ENCODE measurements around the gene DRG2.

Gene DRG2

GRCh38 chr17:18079543-18079942, 8.2 kb upstream of the DRG2 start:
- DNase-seq, result no peak

DNA sequence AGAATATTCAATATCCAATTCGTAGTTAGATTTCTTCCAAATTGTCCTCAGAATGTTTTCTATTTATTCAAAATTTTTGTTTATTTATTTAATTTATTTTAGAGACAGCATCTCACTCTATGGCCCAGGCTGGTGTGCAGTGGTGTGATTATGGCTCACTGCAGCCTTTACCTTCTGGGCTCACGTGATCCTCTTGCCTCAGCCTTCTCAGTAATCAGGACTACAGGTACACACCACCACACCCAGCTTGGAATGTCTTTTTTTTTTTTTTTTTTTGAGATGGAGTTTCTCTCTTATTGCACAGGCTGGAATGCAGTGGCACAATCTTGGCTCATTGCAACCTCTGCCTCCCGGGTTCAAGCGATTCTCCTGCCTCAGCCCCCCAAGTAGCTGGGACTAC, 3.5 kb upstream of the DRG2 start:
- no peak for DNase-seq

- DNase-seq, result no peak
Observed at GRCh38 chr17:18089613-18090012, 1.9 kb downstream of the DRG2 start.

DNA sequence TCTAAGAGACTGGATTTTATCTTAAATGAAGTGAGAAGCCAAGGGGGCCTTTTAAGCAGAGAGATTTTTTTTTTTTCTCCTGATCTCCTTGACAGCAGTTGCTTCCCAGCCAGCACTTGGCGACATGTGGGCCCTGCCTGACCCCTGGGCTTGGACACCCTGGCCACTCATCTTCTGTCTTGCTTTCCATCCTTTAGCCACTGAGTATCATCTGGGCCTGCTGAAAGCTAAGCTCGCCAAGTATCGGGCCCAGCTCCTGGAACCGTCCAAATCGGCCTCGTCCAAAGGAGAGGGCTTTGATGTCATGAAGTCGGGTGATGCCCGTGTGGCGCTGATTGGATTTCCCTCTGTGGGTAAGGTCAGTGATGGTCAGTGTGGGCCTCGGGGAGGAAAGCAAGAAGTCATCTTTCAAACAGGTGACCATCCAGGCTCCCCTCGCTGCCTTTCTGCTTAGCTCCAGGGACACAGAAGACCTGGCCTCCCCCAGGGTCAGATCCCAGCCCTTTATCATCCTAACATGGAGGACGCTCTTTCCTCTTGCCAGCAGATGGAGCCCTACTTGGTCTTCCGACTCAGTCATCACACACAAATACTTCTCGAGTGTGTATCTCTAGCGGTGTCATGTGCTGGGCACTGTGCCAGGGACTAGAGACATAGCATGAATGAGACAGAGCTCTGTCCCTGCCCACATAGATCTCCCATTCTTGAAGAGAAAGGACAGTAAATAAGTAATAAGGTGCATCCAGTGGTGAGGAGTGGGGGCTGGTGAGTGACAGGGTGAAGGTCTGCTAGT, 6.1 kb downstream of the DRG2 start:
- no peak for DNase-seq

GRCh38 chr17:18094409-18094807, 6.7 kb downstream of the DRG2 start:
- DNase-seq, result no peak

- no peak for DNase-seq
Observed at GRCh38 chr17:18099516-18099915, 11.8 kb downstream of the DRG2 start.

DNA sequence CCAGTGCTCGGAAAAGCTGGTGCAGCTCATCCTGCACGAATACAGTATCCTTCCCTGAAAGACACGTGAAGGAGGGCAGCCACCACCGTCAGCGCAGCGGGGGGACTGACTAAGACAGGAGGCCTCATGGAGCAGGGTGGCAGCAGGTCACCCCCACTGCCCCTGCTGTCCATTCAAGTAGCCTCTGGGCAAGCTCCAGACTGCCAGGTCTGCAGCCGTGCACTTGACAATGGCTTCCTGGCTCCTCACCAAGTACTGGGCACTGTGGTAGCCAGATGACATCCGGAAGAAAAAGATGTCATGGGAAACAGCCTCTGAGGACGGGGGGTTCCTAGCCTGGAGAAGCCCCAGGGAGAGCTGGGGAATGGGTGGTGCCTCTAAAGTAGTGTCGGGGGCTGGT, 12.9 kb downstream of the DRG2 start:
- no peak for DNase-seq

GRCh38 chr17:18101828-18102227, 14.1 kb downstream of the DRG2 start:
- DNase-seq, result no peak

- no peak for DNase-seq
Observed at GRCh38 chr17:18102640-18103039, 14.9 kb downstream of the DRG2 start.

GRCh38 chr17:18105027-18105426, 17.3 kb downstream of the DRG2 start:
- no peak for DNase-seq

GRCh38 chr17:18105595-18105994, 17.8 kb downstream of the DRG2 start:
- no peak for DNase-seq

DNA sequence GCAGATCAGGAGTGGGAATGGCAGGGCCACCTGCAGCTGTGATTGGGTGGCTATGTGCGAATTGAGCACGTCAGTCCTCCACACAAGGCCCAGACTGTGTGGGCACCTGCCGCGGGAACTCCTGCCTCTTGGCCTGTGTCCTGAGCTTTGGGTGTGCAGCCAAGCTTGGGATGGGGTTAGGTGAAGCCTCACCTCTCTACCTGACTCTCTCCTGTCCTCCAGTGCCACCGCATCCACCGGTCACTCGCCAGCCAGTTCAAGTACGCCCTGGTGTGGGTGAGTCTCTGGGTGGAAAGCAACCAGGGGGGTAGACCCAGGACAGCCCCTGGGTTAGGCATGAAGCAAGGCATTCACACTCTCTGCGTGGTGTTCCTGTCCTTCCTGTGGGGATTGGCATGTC, 18.5 kb downstream of the DRG2 start:
- no peak for DNase-seq

- DNase-seq, result no peak
Observed at GRCh38 chr17:18107061-18107790, 19.5 kb downstream of the DRG2 start.

- DNase-seq, result no peak
Observed at GRCh38 chr17:18107971-18108370, 20.2 kb downstream of the DRG2 start.

DNA sequence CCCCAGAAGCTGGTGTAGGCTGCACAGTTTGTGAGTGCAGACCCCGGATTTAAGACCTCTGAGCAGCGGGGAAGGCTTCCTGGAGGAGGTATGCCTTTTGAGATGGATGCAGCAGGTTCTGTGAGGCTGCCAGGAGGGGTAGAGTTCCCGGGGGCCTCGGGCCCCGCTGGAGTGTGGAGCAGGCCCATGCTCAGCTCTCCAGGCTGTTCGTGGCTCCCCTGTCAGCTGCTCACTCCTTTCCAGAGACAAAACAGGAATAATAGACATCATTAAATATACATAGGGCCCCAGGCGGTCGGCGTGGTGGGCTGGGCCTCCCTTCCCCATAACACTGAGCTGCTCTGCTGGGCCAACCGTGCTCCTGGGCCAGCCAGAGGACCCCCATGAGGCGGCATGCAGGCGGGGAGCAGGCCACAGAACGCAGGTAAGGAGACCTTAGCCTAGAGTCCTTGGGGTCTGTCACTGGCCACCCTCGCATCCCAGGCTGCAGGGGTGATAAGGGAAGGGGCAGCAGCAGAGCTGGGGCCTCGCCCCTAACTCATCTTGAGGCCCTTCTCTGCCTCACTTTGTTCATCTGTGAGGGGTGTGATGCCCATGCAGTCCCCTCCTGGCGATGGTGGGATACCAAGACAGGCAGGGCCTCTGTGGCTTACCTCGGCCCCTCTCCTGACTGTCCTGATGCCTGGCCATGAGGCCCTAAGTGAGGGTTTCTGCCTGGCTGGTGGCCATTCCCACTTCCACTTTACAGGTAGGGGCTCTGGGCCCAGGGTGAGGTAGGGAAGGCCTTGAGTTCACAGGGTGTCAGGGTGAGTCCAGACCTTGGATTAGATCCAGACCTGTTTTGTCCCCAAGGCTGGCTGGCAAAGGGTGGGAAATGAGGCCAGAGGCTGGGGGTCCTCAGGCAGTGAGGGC, 20.9 kb downstream of the DRG2 start, which contains the start of gene MYO15A:
Gene MYO15A, plus strand, starts transcription at position 356 of the 912 bp plus-strand sequence. CDS start 10,045 bp downstream, outside the sequence.
- DNase-seq, result no peak

- no peak for DNase-seq
Observed at GRCh38 chr17:18109935-18110485, 22.3 kb downstream of the DRG2 start.

- DNase-seq, result no peak
Observed at GRCh38 chr17:18110636-18111145, 22.9 kb downstream of the DRG2 start.

DNA sequence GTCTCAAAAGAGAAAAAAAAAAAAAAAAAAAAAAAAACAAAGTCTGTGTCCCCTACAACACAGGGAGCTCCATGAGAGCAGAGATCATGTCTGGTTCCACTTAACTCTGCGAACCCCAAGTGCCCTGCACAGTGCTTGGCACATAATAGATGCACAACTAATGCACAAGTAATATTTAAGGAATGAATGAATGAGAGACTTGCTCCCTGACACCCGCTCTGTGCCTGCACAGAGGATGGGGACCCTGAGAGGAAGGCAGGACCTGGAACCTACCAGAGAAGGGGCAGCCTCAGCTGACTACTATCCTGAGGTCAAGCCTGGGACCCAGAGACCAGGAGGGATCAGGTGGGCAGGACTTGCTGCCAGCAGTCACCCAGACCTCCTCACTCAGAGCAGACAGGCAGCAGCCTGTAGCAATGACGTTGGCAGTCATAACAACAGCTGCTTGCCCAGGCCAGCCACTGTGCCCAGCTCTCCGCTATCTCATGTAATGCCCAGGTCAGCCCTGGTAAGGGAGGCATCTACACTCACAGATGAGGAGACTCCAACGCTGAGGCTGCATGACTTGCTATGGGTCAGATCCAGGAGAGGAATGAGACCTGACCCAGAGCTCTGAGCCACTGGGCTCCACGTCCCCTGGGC, 23.7 kb downstream of the DRG2 start:
- DNase-seq, result no peak

DNA sequence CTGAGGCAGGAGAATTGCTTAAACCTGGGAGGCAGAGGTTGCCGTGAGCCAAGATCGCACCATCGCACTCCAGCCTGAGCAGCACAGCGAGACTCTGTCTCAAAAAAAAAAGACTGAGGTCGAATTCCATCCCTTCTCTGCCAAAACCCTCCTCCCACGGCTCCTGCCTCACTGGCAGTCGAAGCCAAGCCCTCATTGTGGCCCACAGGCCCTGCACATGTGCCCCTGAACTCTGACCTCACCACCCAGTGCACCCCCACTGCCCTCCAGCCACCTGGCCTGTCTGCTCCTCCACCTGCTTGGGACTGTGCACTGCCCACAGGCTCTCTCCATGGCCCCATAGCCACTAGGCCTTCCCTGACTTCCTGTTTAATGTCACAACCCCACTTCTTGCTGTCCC, 27.8 kb downstream of the DRG2 start:
- no peak for DNase-seq

DNA sequence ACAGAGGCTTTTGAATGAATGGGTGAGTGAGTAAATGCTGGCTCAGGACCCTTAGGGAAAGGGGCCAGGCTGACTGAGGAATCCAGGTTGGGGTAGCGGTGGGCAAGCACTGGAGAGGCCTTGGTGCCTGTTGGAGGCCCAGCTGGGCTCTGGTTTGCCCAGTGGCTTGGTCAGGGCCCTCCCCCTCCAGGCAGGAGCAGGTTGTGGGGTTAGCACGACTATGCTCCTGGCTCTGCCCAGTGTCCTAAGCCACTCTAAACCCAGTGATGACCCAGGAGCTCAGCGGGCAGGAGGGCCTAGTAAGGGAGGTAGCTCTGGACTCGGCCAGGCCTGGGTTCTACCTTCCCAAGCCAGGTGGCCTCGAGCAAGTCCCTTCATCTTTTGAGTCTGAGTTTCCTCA, 28.3 kb downstream of the DRG2 start:
- no peak for DNase-seq

DNA sequence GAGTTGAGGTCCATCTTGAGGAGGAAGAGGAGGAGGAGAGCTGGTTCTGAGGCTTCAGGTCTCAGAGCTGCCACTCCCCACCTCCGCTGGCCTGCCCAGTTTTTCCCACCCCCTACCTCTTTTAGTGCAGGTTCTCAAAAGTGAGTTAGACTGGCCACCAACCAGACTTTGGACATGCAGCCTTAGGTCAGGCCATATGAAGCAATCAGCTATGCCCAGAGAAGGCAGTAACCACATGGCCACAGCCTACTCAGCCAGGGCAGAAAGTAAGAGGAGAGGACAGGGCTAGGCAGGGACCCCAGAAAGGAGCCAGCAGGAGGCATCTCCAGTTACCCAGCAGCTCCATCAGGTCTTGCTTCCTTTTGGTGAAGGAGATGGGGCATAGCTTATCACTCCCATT, 29.8 kb downstream of the DRG2 start:
- DNase-seq, result no peak
